ENCODE results near the gene MALT1.

DNA sequence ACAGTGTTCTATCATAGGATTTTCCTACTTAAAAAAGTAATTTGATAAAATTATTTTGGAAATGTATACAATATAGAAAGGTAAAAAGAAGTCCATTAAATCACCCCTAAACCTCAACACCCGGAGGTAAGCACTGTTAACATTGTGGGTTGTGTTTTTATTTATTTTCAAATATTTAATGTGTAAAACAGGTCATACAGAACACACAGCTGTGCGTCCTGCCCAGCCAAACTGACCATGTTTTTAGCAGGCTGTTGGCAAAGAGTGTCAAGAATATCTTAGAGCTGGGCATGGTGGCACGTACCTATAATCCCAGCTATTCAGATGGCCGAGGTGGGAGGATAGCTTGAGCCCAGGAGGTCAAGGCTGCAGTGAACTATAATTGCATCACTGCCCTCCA lies 114.6 kb downstream of the MALT1 start:
- TF ChIP-seq, protein P1, sequence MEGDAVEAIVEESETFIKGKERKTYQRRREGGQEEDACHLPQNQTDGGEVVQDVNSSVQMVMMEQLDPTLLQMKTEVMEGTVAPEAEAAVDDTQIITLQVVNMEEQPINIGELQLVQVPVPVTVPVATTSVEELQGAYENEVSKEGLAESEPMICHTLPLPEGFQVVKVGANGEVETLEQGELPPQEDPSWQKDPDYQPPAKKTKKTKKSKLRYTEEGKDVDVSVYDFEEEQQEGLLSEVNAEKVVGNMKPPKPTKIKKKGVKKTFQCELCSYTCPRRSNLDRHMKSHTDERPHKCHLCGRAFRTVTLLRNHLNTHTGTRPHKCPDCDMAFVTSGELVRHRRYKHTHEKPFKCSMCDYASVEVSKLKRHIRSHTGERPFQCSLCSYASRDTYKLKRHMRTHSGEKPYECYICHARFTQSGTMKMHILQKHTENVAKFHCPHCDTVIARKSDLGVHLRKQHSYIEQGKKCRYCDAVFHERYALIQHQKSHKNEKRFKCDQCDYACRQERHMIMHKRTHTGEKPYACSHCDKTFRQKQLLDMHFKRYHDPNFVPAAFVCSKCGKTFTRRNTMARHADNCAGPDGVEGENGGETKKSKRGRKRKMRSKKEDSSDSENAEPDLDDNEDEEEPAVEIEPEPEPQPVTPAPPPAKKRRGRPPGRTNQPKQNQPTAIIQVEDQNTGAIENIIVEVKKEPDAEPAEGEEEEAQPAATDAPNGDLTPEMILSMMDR (conservative IDR thresholded peaks at IDR 0.05; ENCODE audit: low read depth, low read length) = no peak
- TF ChIP-seq EZH2phosphoT487 (IDR thresholded peaks at IDR 0.05; ENCODE audit: borderline replicate concordance, low read length) = no peak

All from PC-3 (cell line).